ENCODE results near the gene PHACTR2.

GRCh38 chr6:143817621-143818020 lies 139.9 kb downstream of the PHACTR2 start:
- TF ChIP-seq REST (IDR thresholded peaks at IDR 0.05; ENCODE audit: borderline replicate concordance in 1 of 2, low read depth in 1 of 2, low read length in 2 of 2) (no peak), SIN3A (IDR thresholded peaks at IDR 0.05; ENCODE audit: borderline replicate concordance, low read depth, low read length) (no peak), HBP1 (CRISPR knock-in tag; IDR thresholded peaks at IDR 0.05; ENCODE audit: low read depth) (no peak), ZZZ3 (CRISPR knock-in tag; IDR thresholded peaks at IDR 0.05; ENCODE audit: borderline replicate concordance) (no peak), ZFX (CRISPR knock-in tag; IDR thresholded peaks at IDR 0.05; ENCODE audit: low read depth) (no peak), ZNF335 (CRISPR knock-in tag; IDR thresholded peaks at IDR 0.05) (no peak), ZNF33A (CRISPR knock-in tag; IDR thresholded peaks at IDR 0.05; ENCODE audit: borderline replicate concordance) (no peak), BCL3 (CRISPR knock-in tag; IDR thresholded peaks at IDR 0.05) (no peak), YEATS2 (CRISPR knock-in tag; IDR thresholded peaks at IDR 0.05; ENCODE audit: borderline replicate concordance) (no peak)

Data from HepG2 (cell line).